ENCODE data around the gene ITPRID2. TPM values are rescaled to one million over a fixed set of nuclear protein-coding genes. Genes with fewer than 3 reads are reported as not detected.

The ITPRID2 gene
- total RNA-seq, 1 experiment from 2014 or later = 1,605 TPM

- Histone ChIP-seq H3K4me1 (ENCODE audit: control insufficient read depth in 1 of 2, insufficient read depth in 2 of 2, low read length in 2 of 2) (peaks cover 7 to 31% of the 10 kb centered on the region in 2 experiments), H4K20me1 (ENCODE audit: insufficient read depth) (no peaks in the 10 kb centered on the region), H3K9ac (ENCODE audit: low read length) (no peak overlapping the region), H3K4me3 (replicated peaks in 1 of 2; ENCODE audit: low read depth in 1 of 2, low read length in 2 of 2) (no peak overlapping the region), H3K36me3 (ENCODE audit: control insufficient read depth in 1 of 2, insufficient read depth in 2 of 2, low read length in 2 of 2) (no peaks in the 10 kb centered on the region), H3K4me2 (ENCODE audit: low read length) (no peak overlapping the region), H3K79me2 (ENCODE audit: insufficient read depth, low read length) (no peaks in the 10 kb centered on the region), H3K27me3 (ENCODE audit: insufficient read depth, low read length) (no peaks in the 10 kb centered on the region), H3K27ac (ENCODE audit: low read depth, low read length) (no peak overlapping the region), H3K9me2 (ENCODE audit: insufficient read depth) (no peaks in the 10 kb centered on the region; the same call in 1 of the 2 replicates), H3K9me3 (ENCODE audit: control insufficient read depth in 1 of 2, insufficient read depth in 1 of 2, low read depth in 1 of 2, low read length in 2 of 2) (no peaks in the 10 kb centered on the region), H2AFZ (ENCODE audit: low read depth, low read length, poor library complexity, severe bottlenecking) (no peak overlapping the region)
- TF ChIP-seq YY1 (IDR thresholded peaks at IDR 0.05; ENCODE audit: extremely low read depth, insufficient replicate concordance, low read depth, low read length) = no peak
- TF ChIP-seq EGR1 (IDR thresholded peaks at IDR 0.05; ENCODE audit: low read depth) = no peak
- no peak for TF ChIP-seq JUND (IDR thresholded peaks at IDR 0.05)
- no peak for TF ChIP-seq MAX (IDR thresholded peaks at IDR 0.05)
- no peak for TF ChIP-seq ZNF274 (IDR thresholded peaks at IDR 0.05; ENCODE audit: low read depth, low read length)
- TF ChIP-seq EZH2 (IDR thresholded peaks at IDR 0.05) = no peak
- no peak for TF ChIP-seq RAD21 (IDR thresholded peaks at IDR 0.05; ENCODE audit: low read depth)
- no peak for TF ChIP-seq ZBTB33 (IDR thresholded peaks at IDR 0.05; ENCODE audit: extremely low read depth, insufficient replicate concordance, low read length)
- TF ChIP-seq, protein P1, sequence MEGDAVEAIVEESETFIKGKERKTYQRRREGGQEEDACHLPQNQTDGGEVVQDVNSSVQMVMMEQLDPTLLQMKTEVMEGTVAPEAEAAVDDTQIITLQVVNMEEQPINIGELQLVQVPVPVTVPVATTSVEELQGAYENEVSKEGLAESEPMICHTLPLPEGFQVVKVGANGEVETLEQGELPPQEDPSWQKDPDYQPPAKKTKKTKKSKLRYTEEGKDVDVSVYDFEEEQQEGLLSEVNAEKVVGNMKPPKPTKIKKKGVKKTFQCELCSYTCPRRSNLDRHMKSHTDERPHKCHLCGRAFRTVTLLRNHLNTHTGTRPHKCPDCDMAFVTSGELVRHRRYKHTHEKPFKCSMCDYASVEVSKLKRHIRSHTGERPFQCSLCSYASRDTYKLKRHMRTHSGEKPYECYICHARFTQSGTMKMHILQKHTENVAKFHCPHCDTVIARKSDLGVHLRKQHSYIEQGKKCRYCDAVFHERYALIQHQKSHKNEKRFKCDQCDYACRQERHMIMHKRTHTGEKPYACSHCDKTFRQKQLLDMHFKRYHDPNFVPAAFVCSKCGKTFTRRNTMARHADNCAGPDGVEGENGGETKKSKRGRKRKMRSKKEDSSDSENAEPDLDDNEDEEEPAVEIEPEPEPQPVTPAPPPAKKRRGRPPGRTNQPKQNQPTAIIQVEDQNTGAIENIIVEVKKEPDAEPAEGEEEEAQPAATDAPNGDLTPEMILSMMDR (IDR thresholded peaks at IDR 0.05 in 2 of 3, conservative IDR thresholded peaks at IDR 0.05 in 1 of 3; ENCODE audit: borderline replicate concordance in 1 of 3, insufficient read depth in 1 of 3, low read depth in 2 of 3, low read length in 2 of 3) = no peak
- TF ChIP-seq POLR2AphosphoS5 (IDR thresholded peaks at IDR 0.05; ENCODE audit: low read depth, low read length) = no peak
- TF ChIP-seq CEBPB (IDR thresholded peaks at IDR 0.05; ENCODE audit: low read depth) = no peak
- no peak for TF ChIP-seq ELF1 (IDR thresholded peaks at IDR 0.05; ENCODE audit: borderline replicate concordance, low read depth)
- TF ChIP-seq SIN3A (IDR thresholded peaks at IDR 0.05; ENCODE audit: low read depth) = no peak
- intact Hi-C loops (cut with micrococcal nuclease) = loop anchor here (5.0 kb wide), 1 partner anchor 36 kb away; no protein-coding TSS in a partner anchor
- no TSS peak for BruUV-seq (replicated peaks)
- ATAC-seq (no peak), DNase-seq (ENCODE audit: low read depth, low spot score) (no peak)
- POLR2A ChIA-PET = interaction anchor here (1.4 to 1.9 kb wide), 2 partner anchors 18 to 33 kb away, joined by 6 to 9 read pairs; partner anchors contain the start of gene ITPRID2
- RAD21 ChIA-PET (ENCODE audit: low non-redundant PET in 1 of 2, low total read pairs in 2 of 2, uncharacterized antibody in 2 of 2, unreplicated experiment in 2 of 2) = no interaction called here
- CTCF ChIA-PET = no interaction called here
Measured at GRCh38 chr2:181858600-181858999, 32.9 kb upstream of the ITPRID2 start.
